Posterior cingulate gyrus (tissue), 11 donors: Measurements from ENCODE around the gene C6orf52.
"Not testable (repeated sequence)": the region's sequence is repeated elsewhere in the genome, so short reads cannot be mapped to it uniquely, and the experiment has no call there.

ENCODE experiments used
- DNase-seq, 10 donors: peaks; one replicate each; pipeline versions ENCODE4 v3.0.0 to v3.0.0-alpha.2; 2020 to 2021; ENCODE audit warnings: mixed read lengths in 3 of 10
- intact Hi-C: fragments of 100-400 bp; cut with DNase I; formaldehyde crosslinking; loops from one replicate; pipeline ENCODE4 v1.15.1; 2023

Gene C6orf52

DNA sequence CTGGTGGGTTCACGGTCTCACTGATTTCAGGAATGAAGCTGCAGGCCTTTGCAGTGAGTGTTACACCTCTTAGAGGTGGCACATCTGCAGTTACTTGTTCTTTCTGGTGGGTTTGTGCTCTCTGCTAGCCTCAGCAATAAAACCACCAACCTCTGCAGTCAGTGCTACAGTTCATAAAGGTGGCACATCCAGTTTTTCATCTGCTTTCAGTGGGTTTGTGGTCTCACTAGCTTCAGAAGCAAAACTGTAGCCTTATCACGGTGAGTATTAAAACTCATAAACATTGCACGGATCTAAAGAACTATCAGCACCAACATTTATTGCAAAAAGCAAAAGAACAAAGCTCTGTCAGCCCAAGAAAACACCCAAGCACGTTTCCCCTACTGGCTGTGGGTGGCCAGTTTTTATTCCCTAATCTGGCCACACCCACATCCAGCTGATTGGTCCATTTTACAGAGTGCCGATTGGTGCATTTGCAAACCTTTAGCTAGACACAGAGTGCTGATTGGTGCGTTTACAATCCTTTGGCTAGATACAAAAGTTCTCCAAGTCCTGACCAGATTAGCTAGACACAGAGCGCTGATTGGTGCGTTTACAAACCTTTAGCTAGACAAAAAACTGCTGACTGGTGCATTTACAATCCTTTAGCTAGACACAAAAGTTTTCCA is 25.0 kb upstream of the C6orf52 start:
- intact Hi-C loops, result no loop called here
- no peak for DNase-seq

DNA sequence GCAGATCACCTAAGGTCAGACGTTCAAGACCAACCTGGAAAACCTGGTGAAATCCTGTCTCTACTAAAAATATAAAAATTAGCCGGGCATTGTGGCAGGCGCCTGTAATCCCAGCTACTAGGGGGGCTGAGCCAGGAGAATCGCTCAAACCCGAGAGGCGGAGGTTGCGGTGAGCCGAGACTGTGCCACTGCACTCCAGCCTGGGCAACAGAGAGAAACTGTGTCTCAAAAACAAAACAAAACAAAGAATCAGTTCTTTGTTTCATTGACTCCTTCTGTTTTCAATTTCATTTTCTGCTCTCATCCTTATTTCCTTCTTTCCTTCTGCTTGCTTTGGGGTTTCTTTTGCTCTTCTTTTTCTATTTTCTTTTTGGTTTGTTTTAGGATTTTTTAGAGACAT is 19.5 kb upstream of the C6orf52 start:
- intact Hi-C loops, result no loop called here
- no peak for DNase-seq

DNA sequence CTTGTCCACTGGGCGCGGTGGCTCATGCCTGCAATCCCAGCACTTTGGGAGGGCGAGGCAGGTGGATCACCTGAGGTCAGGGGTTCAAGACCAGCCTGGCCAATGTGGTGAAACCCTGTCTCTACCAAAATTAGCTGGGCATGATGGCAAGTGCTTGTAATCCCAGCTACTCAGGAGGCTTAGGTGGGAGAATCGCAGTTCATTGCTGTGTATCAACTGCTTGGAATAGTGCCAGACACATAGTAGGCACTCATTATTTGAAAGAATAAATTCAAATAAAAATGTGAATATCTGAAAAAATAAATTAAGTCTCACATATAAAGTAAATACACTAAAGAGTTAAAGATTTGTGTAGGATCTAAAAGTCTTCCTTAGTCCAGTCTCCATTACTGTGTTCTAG is 2.2 kb upstream of the C6orf52 start:
- intact Hi-C loops, result loop anchor here (5.0 to 10.0 kb wide), 2 partner anchors 98 to 841 kb away; partner anchors contain the start of gene TMEM170B
- no peak for DNase-seq

DNA sequence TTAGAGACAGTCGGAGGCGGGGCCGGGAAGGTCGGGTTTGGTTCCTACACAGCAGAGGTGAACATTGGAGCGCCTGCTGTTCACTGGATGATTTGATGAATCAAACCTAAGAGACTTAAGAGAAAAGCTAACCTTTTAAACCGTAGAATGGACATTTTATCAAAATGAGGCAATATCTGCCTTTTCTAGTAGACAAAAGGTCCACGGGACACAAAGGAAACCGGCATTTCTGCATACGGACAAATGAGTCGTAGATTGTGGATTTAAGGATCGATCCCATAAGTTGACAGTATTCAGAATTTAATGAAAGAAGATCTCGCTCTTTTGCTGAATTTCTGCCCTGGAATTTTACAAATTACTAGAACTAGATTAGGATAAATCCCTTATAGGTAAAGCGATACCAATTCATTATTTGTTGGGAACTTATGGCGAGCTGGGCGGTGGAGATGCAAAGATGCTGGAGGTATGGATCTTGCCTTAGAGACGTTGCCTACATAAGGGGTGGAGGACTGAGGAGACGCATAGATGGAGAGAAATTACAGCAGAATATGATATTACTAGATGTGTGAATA is 756 bp upstream of the C6orf52 start:
- intact Hi-C loops, result loop anchor here (2.0 to 10.0 kb wide), 3 partner anchors 100 to 842 kb away; partner anchors contain the start of gene TMEM170B
- DNase-seq, result no peak

DNA sequence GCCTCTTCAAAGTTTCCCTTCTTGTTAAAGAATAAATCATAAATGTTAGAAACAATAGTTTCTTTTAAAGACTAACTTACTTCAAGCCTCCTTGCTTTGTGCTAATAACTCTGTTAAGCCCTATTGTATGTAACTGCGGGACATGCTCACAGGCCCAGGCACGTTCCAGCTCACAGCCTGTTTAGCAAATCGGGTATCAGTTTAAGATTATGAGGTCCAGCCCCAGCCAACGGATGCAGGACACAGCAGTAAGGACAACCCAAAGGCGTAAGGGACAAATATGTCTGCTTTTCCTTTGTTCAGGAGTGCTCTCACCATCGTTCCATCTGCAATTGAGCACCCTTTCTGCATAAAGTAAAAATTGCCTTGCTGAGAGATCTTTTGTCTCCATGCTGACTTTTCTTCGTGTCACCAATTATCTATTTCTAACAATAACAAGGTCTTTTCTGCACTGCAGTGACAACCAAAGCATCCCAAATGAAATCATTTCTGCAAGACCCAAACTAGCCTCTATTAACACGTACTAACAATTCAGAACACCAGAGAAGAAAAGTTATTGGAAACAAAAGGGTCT is 1.4 kb downstream of the C6orf52 start:
- DNase-seq, result no peak
- intact Hi-C loops, result loop anchor here (10.0 kb wide), 1 partner anchor 102 kb away; no protein-coding TSS in a partner anchor

DNA sequence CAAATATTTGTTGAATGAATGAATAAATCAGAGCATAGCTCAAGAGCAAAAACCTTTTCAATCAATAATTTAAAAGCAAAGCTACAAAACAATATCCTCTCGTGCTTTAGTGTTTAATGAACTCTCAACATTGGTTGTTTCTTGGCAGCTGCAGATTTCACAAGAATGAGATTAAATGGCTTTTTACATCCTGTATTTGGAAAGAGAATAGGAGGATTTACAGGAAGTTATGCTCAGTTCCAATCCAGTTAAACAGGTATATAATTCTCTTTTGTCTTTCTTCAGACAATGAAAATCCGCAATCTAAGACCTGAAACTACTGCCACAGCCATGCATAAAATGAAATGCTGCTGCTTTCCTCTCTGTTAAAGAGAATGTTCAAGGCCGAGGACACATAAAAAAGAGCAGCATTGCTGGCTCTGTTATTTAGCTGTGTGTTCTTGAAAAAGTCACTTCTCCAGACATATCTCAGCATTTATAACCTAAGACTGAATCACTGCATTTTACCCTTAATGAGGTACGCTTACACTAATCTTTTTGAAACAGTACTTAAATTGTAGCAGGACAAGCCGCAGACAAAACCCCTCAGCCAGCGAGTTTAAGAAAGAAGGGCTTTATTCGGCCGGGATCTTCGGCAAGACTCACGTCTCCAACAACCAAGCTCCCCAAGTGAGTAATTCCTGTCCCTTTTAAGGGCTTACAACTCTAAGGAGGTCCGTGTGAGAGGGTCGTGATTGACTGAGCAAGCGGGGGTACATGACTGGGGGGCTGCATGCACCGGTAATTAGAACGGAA is 3.6 kb downstream of the C6orf52 start:
- no peak for DNase-seq
- intact Hi-C loops, result loop anchor here (10.0 kb wide), 1 partner anchor 104 kb away; no protein-coding TSS in a partner anchor

DNA sequence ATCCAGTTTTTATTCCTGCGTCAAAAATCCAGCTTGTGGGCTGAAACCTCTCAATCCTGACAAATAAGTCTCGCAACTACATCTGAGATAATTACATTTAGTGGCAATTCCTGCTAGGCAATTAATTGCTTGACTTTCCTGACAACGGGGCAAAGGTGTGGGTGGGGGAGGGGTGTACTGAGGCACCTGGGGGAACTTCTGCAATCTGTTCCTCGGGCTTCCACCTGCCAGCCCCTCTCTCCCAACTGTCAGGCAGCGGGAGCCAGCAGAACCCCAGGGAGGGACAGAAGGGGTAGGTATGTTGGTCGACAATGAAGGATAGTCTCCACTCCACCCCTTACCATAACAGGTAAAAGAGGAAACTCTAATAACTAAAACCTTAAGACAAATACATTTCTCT is 6.8 kb downstream of the C6orf52 start:
- intact Hi-C loops, result no loop called here
- DNase-seq, result no peak

DNA sequence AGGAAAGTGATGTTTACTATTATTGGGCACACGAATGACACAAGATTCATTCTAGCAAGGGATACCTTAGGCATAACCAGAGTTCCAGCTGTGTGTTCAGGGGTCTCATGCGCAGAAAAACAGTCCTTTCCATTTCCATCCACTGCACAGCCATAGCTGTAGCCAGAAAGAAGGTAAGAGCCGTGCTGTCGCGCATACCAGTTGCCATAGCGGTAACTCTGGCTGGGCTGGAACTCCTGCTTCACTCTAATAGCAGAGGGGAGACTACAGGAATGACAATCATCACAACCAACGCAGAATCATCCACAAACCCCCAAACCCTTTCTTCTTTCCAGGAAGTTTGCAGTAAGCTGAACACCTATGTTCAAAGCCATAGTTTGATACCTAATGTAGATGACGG is 7.5 kb downstream of the C6orf52 start:
- DNase-seq, result no peak
- intact Hi-C loops, result no loop called here

DNA sequence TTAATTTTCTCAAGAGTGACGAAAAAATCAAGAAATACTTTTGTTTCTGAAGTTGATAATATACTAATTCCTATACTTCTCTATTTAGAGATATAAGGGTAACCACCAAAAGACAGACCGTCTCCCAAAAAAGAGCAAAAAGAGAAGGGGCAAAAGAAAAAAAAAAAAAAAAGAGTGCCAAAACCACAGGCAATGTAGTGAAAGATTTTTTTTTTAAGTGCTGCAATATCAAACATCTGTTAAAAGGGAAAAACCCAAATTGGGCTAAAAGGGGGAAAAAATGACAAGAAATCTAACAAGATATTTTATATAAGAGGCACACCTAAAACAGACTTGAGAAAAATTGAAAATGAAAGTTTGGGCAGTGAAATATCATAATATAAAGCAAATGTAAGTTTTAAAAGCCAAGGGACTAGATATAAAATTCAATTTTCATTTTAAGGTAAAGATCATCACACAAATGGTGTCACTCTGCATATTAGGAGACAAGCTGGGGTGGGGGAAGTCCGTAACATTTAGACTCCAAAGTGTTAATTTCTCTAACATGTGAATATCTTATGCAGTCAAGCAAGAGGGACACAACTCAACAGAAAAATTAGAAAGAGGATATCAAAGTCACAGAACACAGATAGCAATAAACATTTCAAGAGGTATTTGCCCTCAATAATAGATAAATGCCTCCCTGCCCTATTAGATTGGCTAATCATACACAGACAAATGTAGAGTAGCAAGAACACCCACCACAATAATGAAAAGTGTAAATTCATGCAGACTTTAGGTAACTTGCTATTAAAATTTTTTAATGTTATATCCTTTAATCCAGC is 9.1 kb downstream of the C6orf52 start:
- intact Hi-C loops, result no loop called here
- no peak for DNase-seq

DNA sequence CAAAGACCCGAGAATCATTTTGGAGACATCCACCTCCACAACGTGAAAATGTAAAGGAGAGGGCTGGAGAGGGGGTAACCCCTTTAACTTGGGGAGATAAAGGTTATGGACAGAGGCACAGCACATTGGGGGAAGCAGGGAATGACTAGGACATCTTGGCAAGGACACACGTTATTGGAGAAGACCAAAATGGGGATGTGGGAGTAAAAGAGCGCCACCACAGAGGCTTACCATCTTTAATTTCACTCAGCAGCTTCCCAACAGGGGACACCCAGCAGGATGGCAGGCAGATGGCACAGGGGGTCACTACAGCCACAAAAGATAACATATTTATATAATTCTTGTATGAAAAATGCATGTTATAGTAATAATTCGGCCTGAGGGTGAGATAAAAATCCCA is 9.8 kb downstream of the C6orf52 start:
- intact Hi-C loops, result no loop called here
- no peak for DNase-seq

DNA sequence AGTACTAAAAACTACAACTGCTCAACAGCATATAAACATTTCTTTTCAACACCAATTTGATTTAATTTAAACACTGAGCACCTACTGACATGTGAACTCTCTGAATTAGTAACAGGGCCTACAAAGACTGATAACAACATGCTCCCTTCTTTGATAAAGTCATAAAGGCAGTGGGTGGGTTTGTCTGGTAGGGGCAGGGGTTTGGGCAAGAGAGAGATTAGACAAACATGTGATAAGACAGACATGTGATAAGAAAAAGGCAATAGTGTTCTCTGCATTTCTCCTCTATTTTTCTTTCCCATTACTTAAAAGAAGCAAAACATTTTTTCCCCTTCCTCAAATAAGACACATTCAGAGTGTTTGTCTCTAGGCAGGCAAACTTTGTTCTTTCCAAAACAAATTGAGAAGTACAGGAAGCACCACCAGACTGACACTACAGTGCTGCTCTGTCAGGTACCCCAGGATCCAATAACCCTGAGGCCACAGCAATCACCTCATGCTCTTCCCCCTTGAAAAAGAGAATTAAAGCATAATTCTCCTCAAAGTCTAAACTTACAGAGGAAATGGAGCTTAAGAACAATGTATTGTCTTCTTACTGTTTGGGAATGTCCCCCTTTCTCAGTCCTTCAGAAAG is 11.9 kb downstream of the C6orf52 start:
- intact Hi-C loops, result no loop called here

DNA sequence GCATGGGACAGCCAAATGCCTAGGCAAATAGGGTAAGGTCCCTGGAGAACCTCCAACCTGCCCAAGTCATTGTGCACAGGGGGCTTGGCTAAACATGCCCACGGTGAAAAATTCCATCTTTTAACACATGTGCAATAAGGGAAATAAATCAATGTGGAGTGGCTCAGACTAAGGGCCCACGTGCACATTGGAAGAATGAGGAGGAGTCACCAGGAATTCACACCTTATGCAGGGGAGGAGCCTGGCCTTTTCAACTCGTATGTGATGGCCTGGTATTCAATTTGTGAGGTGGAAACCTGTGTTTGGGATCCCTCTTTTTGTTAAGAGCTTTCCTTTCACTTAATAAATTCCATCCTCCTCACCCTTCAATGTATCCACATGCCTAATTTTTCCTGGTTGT is 12.6 kb downstream of the C6orf52 start:
- intact Hi-C loops, result no loop called here
- no peak for DNase-seq

More for the DNA sequence above, 11.9 kb downstream of the C6orf52 start:
- no peak for DNase-seq

DNA sequence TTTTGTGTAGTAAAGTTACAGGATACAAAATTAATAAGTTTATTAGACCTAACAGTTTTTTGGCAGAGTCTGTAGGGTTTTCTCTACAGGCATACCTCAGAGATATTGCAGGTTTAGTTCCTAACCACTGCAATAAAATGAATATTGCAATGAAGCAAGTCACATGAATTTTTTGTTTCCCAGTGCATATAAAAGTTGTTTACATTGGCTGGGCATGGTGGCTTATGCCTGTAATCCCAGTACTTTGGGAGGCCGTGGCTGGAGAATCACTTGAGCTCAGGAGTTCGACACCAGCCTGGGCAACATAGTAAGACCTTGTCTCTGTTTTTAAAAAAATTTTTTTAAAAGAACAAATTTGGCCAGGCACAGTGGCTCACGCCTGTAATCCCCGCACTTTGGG is 16.0 kb downstream of the C6orf52 start:
- no peak for DNase-seq
- intact Hi-C loops, result no loop called here

DNA sequence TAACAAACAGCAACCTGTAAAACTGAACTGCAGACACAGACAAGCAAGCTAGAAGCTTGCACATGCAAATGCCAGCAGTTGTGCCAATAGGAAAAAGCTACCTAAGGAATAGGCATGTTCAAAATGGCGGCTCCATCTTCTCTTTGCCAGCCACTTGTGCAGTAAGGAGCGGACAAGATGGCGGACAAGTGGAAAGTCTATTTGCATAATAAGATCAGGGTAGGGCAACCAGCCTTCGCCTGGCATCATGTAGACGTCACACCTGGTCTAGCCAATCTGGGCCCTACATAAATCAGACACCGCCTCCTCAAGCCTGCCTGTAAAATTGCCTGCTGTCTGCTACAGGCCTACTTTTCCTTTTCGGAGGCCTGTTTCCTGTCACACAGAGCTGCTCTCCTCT is 18.0 kb downstream of the C6orf52 start:
- intact Hi-C loops, result no loop called here

DNA sequence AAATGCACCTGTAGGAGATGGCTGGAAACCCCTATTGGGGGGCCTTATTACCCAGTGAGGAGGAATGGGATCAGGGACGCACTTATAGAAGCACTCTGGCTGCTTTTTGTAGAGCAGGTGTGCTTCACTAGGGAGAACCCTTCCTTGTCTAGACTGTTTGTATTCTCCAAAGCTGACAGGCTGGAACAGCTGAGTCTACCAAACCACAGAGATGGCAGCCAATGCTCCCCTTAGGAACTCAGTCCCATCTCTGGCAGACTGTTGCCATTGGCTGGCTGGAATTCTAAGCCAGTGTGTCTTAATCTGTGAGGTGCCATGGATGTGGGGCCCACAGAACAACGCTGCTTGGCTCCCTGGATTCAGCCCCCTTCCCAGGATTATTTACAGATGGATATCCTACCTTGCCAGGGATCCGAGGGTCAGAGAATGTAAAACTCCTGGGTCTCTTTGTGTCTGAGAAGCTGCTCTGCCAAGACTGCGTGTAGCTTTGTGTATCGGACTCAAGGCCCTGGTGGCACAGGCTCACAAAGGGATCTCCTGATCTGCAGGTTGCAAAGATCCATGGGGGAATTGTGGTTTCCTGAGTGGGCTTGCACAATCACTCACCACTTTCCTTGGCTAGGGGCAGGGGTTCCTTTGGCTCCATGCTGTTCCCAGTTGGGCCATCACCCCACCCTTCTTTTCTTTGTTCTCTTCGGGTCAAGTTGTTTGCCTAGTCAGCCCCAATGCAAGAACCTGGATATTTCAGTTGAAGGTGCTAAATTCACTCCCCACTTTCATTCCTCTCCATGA is 26.1 kb downstream of the C6orf52 start:
- intact Hi-C loops, result no loop called here
- DNase-seq, result no peak

More for the DNA sequence above, 18.0 kb downstream of the C6orf52 start:
- DNase-seq, result no peak

DNA sequence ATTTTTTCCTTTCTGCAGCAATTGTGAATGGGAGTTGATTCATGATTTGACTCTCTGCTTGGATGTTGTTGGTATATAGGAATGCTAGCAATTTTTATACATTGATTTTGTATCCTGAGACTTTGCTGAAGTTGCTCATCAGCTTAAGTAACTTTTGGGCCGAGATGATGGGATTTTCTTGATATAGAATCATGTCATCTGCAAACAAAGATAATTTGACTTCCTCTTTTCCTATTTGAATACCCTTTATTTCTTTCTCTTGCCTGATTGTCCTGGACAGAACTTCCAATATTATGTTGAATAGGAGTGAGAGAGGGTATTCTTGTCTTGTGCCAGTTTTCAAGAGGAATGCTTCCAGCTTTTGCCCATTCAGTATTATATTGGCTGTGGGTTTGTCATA is 28.8 kb downstream of the C6orf52 start:
- DNase-seq, intact Hi-C loops: not testable (repeated sequence)

DNA sequence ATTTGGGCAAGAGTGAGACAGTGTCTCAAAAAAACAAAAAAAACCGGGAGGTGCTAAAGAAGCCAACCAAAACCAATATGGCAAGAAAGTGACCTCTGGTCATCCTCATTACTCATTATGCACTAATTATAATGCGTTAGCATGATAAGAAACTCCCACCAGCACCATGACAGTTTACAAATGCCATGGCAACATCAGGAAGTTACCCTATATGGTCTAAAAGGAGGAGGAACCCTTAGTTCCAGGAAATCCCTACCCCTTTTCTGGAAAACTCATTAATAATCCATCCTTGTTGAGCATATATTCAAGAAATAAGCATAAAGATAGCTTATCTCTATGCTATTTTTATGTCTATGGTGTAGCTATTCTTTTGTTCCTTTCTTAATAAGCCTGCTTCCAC is 31.7 kb downstream of the C6orf52 start:
- intact Hi-C loops, result no loop called here
- DNase-seq, result no peak

DNA sequence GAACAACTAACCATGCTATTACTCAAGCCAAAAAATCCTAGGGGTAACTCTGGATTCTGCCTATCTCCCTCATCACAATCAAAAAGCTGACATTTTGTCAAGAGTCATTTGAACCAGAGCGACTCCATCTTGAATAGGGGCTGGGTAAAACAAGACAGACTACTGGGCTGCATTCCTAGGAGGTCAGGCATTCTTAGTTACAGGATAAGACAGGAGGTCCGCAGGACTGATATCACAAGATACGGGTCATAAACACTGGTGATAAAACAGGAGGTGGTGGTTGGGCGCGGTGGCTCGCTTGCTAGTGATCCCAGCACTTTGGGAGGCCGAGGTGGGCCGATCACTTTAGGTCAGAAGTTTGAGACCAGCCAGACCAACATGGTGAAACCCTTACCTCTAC is 32.2 kb downstream of the C6orf52 start:
- DNase-seq, result no peak

More for the DNA sequence above, 32.2 kb downstream of the C6orf52 start:
- intact Hi-C loops, result no loop called here
